ENCODE measurements around the gene PPP1R14C. TPM values are rescaled to one million over a fixed set of nuclear protein-coding genes. Genes with fewer than 3 reads are reported as not detected.

PPP1R14C gene
- polyA plus RNA-seq, 1 donor from 2014 or later: 14.0 TPM

GRCh38 chr6:150143516-150144293 is 861 bp downstream of the PPP1R14C start:
- TF ChIP-seq REST (IDR thresholded peaks at IDR 0.05; ENCODE audit: borderline replicate concordance) (no peak), MXI1 (conservative IDR thresholded peaks at IDR 0.05; ENCODE audit: poor library complexity, severe bottlenecking) (peak; percentile 31), TAF1 (IDR thresholded peaks at IDR 0.05; ENCODE audit: low read depth) (no peak), RAD21 (conservative IDR thresholded peaks at IDR 0.05) (no peak), CTCF (IDR thresholded peaks at IDR 0.05; ENCODE audit: poor library complexity, severe bottlenecking) (no peak), SMC3 (conservative IDR thresholded peaks at IDR 0.05; ENCODE audit: poor library complexity) (peak; percentile 27), EZH2 (IDR thresholded peaks at IDR 0.05; ENCODE audit: borderline replicate concordance, insufficient read depth, low read length, poor library complexity, severe bottlenecking) (no peak), EP300 (conservative IDR thresholded peaks at IDR 0.05; ENCODE audit: poor library complexity, severe bottlenecking) (no peak), POLR2AphosphoS5 (IDR thresholded peaks at IDR 0.05) (no peak)
- Histone ChIP-seq H3K4me3 (ENCODE audit: low read length) (peak overlapping the region; percentile 87), H4K20me1 (ENCODE audit: insufficient read depth) (no peaks in the 10 kb centered on the region), H2AFZ (ENCODE audit: low read depth, low read length) (peak overlapping the region; percentile 41), H3K36me3 (ENCODE audit: insufficient read depth, low read length) (no peaks in the 10 kb centered on the region), H3K79me2 (replicated peaks; ENCODE audit: insufficient read depth, low read length) (no peaks in the 10 kb centered on the region), H3K4me2 (ENCODE audit: low read length) (peak overlapping the region; percentile 58), H3K9ac (ENCODE audit: low read length) (peak overlapping the region; percentile 66), H3K27me3 (ENCODE audit: insufficient read depth, low read depth, low read length) (peaks cover 55% of the 10 kb centered on the region), H3K9me3 (ENCODE audit: low read length) (no peaks in the 10 kb centered on the region), H3F3A (ENCODE audit: insufficient read depth, low read length, poor library complexity, severe bottlenecking) (peaks cover 13% of the 10 kb centered on the region), H3K27ac (ENCODE audit: low read length) (peak overlapping the region; percentile 2), H3K9me2 (ENCODE audit: insufficient read depth, low read length) (no peaks in the 10 kb centered on the region)

GRCh38 chr6:150144294-150144868 is 1.5 kb downstream of the PPP1R14C start:
- Histone ChIP-seq H3K9me2 (ENCODE audit: insufficient read depth, low read length) (no peaks in the 10 kb centered on the region), H3F3A (ENCODE audit: insufficient read depth, low read length, poor library complexity, severe bottlenecking) (peaks cover 13% of the 10 kb centered on the region), H3K79me2 (replicated peaks; ENCODE audit: insufficient read depth, low read length) (no peaks in the 10 kb centered on the region), H3K4me3 (ENCODE audit: low read length) (peak overlapping the region; percentile 87), H3K4me2 (ENCODE audit: low read length) (peak overlapping the region; percentile 58), H4K20me1 (ENCODE audit: insufficient read depth) (no peaks in the 10 kb centered on the region), H3K36me3 (ENCODE audit: insufficient read depth, low read length) (no peaks in the 10 kb centered on the region), H3K27ac (ENCODE audit: low read length) (no peak overlapping the region), H3K9me3 (ENCODE audit: low read length) (no peaks in the 10 kb centered on the region), H3K9ac (ENCODE audit: low read length) (peak overlapping the region; percentile 66), H3K27me3 (ENCODE audit: insufficient read depth, low read depth, low read length) (peaks cover 55% of the 10 kb centered on the region), H2AFZ (ENCODE audit: low read depth, low read length) (no peak overlapping the region)
- no peak for TF ChIP-seq REST (IDR thresholded peaks at IDR 0.05; ENCODE audit: borderline replicate concordance)

Measured in neural cell (in vitro differentiated cells).